ENCODE data around the gene RREB1.

The RREB1 gene

DNA sequence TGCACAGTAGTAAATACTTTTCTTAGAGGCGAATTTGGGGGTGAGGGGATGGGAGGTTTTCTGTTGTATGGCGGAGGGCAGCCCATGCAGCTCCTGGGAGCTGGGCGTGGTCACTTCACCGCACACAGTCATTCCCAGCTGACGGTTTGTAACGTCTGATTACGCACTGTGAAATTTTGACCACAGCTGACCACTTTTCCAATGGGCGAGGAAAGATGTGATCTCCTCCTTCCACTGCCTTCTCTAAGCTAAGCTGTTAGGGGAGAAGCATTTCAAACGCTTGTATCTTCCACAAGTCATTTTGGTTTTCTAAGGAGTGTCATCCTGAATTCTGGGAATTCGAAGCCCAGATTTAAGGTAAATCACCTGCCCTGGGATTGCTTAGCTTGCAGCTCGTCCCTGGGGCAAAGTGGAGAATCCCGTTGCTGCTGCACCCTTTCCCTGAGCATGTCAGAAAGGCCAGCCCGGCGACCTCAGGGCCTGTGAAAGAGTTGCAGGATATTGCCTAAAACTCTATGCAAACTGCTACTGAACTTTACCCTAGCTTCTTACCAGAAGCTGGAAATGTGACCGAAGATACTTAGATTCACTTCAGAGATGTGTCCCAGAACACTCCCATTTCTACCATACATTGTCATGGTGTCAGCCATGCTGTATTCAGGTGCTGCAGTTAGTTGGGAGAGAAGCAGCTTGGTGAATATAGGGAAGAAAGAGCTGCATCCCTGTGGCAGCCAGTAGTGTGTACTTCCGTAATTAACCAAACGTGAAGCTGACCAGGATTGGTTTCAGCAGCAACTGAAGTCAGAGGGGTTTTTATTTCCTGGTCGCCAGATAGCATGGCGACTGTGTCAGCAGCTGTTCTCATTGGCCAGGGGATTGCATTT lies 58.9 kb downstream of the RREB1 start:
- DNase-seq, result peak; percentile 28

DNA sequence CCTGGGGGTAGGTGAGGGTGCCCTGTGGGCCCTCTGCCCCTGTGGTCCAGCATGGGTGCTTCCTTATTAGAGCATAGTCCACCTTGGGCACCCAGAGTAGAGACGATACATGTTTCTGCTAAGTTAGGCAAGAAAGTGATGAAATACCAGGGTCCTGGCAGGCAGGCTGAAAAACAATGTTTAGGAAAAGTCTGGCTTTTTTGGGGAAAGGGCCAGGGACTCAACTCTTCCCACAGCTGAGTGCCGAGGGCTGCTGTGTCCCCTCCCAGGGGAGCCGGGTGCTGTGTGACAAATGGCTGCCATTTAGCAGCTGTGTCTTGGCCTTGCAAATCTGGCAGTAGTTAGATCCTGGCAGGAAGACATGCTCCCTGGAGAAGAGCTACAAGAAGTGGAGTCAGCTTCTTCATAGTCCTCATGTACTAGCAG lies 61.5 kb downstream of the RREB1 start:
- no peak for DNase-seq

DNA sequence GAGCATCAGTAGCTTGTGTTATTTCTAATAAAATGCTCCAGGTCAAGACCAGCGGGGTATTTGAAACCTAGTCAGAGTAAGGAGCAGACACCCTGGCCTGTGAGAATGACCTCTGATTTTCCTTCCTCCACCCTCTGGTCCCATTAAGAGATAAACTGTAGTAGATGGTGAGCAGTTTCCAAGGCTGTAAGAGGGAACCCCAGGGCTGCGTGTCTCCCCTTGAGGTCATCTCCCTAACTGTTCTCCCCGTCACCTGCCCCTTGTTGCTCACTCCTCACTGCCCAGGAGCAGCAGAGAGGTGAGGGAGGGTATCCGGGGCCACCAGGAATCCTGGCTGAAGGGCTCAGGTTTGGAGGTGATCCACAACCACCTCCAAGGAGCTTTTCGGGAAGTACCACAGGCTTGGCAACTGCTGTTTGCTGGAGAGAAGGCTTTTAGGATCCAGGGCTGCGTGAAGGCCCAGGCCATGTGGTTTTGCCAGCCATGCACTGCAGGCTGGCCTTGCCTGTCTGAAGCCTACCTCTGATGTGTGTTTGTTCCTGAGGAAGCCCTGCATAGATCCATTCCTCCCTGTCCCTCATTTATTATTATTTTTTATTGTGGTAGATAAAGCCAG lies 62.5 kb downstream of the RREB1 start:
- no peak for DNase-seq

DNA sequence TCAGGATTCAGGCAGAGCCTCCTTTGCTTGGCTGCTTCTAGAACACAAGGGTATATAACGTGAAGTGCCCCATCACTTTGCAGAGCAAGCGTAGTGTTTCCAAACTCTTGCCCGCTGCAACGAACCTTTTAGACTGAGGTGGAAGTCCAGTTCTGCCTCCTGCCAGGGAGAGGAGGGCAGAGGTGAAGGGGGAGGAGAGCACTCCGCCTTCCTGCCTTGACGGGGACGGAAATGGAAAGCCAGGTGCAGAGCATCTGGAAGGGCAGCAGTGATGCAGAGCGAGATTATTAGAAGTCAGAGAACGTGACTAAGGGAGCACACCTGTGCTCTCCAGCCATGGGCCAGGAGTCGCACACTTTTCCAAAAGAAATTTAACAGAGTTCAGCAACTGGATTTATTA lies 63.4 kb downstream of the RREB1 start:
- no peak for DNase-seq

DNA sequence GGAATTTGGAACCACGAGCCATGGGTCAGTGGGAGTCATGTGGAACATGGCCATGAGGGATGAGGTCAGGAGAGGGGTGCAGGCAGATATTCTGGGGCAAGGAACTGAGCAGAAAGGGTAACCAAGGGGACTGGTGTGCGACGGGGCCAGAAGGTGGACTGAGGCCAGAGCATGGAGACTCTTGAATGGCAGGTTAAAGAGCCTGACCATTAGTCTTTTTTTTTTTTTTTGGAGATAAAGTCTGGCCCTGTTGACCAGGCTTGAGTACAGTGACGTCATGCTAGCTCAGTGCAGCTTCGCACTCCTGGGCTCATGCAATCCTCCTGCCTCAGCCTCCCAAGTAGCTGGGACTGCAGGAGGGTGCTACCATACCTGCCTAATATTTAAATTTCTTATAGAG lies 64.0 kb downstream of the RREB1 start:
- DNase-seq, result no peak

DNA sequence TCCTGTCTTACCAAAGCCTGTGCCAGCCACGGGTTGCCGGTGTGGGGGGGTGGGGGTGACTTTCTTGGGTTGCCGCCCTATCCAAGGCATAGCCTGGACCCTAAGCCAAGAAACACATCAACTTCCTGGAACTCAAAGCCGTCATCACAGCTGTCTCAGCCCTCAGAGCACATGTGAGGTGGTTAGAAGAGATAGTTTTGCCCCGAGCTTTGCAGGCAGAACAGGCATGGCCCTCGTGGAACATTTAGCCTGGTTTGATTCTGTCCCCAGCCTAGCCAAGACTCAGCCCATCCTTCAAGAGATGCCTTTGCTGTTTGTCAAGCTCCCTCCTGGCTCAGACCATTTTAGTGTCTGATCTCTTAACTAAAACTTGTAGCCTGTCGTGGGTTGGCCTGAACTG lies 64.9 kb downstream of the RREB1 start:
- DNase-seq, result no peak

DNA sequence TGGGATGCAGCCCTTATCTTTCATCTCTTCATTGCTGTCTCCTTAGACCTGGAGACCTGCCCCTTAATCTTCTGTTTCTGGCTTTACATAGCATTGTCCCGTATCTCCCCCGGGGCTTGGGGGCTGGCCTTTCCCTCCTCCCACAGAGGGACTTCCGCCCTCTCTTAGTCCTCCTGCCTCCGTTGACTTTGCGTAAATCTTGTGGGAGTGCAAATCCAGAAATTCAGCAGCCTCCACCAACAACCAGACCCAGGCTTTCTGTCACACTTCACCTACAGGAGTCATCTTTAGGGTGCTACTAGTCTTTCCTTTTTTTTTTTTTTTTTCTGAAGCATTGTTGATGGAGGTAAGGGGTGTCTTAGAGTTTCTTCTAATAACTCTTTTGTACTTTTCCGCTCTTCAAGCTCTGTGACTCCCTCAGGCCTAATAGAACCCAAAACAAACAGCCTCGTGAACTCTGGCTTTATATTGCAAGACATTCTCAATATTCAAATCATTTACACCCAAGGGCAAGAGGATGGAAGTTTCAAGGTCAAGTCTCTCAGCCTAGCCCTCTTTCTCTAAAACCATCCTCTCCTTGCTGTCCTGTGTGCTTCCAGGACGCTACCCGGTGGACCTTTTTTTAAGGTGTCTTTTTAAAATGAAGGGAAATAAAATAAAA lies 66.2 kb downstream of the RREB1 start:
- DNase-seq, result no peak

DNA sequence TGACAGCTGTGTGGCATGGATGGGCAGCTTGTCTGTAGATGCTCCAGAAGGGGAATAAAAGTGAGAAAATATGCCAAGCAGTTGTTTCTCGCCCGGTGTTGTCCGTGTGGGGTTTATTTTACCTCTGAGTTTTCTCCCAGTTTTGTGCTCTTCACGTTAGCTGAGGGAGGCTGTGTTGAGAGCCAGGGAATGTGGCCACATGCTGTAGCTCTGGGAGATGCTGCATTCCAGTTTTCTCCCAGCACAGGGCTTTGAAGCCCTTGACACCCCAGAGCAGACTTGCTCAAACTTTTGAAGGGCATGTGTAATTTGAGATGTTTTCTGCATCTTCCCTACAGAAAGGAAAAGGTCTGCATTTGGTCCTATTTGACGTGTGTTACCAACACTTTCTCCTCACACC lies 67.7 kb downstream of the RREB1 start:
- no peak for DNase-seq

DNA sequence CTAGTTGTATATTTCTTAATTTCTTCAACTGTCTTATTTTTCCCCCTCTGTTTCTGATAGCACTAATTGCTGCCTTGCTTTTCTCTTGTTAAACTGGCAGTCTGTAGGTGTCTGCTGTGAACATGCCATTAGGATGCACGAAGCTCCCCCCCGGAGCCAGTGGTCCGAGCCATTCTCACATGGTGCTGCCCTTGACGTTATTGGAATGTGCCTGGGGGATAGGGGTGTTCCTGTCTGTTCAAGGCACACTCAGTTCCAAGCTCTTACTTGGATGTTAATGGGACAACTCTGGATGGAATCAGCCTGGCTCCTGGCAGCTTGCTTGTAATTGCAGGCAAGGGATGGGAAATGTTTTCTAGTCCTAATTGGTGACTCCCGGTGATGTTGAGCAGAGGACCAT lies 68.4 kb downstream of the RREB1 start:
- DNase-seq, result no peak

DNA sequence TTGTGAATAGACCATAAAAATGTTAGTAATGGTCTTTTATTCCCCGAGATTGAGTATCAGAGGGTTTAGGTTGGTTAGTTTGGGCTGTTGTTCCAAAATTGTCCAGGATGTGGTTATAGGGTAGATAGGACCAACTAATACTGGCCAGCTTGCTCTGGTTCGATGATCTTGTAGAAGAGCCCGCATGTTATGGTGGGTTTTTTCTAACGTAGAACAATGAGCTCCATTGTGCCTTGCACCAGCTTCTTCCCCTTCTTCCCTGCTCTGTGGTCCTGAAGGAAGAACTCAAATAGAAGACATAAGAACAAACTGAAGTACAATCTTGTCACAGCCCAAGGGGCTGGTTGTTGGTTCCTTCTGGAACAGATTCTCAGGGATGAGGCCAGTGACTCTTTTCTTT lies 70.5 kb downstream of the RREB1 start:
- no peak for DNase-seq

DNA sequence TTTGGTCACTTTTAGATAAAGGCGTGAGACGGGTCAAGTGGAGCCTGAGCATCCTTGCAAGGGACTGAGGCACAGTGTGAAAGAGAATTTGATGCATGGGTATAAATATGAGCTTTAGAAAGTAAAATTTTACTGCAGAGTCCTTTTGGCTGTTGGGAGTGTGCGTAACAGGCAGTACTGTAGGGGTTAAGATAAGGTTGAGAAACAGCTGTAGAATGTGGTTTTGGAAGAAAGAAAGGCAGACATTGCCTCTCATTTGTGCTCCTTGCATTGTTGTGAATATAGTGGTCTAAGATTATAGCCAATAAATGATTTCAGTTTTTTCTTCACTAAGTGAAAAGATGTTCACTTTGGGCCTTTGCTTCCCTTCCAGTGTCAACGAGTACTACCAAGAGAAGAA lies 73.0 kb downstream of the RREB1 start:
- no peak for DNase-seq

DNA sequence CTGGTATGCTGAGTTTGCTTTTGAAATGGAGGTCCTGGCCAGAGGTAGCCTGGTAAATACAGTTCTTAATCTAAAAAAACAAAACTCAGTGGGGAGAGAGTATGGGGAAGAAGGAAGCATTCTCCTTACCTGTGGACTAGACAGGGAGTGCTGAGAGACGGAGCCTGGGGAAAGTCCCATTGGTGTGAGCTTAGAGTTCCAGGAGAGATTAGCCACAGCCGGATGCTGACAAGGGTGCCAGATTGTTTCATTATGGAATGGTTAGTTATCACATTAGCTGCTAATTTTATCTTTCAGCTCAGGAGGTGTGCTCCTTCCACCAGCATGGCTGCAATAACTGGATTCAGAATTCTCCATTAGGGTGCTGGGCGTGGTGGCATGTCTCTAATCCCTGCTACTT lies 75.9 kb downstream of the RREB1 start:
- DNase-seq, result no peak

DNA sequence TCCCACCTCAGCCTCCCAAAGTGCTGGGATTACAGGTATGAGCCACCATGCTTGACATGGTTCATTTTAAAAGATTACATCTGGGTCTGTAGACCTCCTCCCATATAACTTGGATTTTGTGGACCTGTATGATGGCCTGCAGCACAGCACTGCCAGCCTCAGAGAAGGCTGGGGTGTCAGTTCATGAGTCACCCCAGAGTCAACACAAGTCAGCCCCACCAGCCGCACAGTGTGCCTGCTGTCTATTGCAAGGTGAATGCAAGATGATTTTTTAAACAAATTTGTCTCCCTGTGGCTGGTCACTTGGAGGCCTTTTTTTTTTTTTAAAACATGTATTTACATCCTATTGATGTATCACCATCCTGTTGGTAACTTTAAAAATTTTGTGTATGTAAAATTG lies 76.7 kb downstream of the RREB1 start:
- no peak for DNase-seq

DNA sequence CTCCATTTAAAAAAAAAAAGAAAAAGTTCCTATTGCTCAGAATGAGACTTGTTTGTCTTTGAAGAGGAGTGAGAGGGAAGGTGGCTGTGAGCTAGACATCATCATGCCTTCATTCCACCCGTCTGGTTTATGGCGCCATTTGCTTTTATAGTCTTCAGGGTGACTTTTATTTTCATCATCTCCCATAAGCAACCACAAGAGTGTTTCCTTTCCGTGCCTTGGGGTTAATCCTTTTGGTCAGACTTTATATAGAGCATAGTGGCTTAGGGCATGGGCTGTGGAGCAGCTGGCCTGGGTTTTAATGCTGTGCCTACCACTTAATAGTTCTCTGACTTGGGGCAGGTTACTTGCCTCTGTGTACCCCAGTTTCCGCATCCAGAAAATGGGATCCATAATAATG lies 77.8 kb downstream of the RREB1 start:
- DNase-seq, result no peak

DNA sequence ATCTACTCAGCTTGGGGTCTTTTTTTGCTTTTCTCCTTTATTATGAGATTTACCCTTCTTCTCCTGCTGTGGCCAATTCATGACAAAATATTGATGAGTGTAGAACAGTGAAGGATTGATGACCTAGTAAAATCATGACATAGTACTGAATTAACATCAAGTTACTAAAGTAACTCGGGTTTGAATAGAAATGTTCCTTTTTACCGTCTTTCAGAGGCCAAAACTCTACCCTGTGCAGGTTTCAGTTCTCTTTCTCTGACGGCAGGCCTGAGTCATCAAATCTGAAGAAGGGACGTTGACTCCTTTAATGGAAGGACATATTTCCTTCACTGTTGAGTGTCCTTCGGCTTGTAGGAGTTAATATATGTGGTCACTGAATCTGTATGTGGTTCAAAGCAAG lies 80.7 kb downstream of the RREB1 start:
- no peak for DNase-seq

DNA sequence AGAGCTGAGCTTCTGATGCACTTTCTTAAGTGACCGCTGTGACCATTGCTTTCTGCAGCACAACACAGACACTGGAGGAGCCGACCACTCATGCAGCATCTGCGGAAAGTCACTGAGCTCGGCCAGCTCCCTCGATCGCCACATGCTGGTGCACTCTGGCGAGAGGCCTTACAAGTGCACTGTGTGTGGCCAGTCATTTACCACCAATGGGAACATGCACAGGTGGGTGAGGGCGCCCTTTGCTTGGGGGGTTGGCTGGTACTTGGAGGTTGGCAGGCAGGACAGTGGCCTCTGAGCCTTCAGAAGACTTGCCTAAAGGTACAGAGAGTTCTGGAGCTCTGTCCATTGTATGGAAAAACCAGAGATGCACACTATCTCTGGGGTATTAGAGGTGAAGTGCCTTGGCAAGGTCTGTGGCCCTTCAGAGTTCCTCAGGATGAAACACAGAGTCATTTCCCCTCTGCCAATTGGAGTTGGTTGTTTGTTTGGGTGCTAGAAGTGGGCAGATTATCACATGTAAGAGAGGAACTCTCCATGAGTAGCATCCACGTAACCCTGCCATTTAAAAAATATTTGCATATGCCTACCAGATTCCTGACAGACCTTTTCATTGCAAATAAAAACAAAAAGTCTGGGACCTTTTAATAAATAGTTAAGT lies 81.5 kb downstream of the RREB1 start:
- peak; percentile 31 for DNase-seq

DNA sequence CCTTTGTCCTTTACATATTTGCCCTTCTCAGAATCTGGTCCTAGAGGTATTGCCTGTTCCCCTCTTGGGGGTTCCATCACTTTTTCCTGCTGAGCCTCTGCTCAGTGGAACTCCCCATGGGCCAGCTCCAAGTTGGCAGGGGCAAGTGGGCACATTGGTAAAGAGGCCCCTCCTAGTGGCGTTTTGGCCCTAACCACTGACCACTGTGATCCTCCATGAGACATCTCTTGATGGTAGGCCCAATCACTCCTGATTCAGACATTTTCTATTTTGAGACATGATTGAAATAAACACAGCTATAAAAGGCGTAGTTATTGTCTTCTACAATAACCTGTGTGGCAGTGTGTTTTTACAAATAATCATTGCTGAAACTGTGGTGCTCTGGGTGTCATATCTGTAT lies 83.0 kb downstream of the RREB1 start:
- no peak for DNase-seq

DNA sequence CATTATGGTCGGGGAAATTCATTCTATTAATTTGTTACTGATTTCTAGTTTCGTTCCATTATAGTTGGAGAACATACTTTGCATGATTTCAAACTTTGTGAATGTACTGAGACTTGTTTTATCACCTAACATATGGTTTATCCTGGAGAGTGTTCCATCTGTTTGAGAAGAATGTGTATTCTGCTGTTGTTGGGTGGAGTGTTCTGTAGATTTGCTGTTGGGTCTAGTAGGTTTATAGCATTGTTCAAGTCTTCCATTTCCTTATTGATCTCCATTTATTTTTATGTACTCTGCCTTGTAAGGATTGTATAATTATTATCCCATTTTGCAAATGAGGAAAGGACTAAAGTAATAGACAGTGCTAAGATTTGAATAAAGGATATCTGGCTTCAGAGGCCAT lies 85.4 kb downstream of the RREB1 start:
- DNase-seq, result no peak

DNA sequence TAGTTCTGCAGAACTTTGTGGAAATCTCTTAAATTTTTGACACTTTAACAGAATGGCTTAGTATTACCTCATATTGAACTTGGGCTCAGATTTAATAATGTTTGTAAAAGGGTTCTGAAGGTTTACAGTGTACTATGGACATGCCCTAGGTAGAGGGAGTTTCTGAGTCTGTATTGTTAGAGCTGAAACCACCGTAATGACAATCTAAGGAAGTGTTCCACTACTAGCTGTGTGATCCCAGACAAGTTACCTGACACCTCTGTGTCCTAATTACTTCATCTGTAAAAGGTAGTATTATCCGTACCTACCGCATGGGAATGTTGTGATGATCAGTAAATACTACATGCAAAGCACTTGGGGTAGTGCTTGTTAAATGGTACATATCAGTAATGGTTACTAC lies 86.9 kb downstream of the RREB1 start:
- no peak for DNase-seq

DNA sequence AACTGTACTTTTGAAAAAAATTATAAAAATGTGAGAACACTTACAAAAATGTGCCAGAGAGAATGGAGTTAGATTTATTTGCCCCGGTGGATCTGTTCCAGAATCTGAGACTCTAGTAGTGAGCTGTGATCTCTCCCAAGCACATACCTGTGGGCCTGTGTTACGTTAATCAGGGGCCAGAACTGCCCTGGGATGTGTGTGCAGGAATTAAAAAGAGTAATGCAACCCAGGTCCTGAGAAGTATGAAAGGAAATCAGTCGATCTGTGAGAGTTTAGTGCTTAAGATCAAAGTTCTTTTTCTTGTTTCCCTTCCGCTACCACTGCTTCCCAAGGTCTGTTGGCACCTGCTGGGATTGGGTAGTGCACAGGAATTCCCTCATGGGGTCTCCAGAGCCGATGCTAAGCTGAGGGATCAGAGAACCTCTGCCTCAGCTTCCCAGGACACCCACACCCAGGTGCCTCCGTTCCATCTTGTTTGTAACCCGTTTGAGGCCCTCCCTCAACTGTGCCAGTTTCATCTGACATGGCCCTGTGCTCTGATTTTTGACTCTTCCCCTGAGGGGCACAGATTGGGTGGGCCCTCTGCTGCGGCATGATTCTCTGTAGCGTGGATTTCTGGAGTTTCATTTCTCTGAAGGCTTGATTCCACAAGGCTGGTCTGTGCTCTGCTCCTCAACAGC lies 87.7 kb downstream of the RREB1 start:
- DNase-seq, result no peak

DNA sequence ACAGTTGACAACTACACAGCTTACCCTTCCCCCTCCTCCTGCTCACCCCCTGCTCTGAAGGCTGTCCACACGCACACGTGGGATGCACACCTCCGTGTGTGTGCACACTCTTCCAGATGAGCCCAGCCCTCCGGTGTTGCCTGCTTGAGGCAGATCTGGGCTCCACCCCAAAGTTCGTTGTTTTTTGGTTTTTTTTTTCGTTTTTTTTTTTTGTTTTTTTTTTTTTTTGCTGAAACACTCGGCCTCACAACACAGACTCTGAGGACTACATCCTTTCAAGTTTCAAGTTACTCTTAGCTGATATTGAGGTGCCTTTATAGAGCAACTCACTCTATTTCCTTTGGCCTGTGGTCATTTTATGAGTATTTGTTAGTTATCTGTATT lies 88.2 kb downstream of the RREB1 start:
- no peak for DNase-seq

DNA sequence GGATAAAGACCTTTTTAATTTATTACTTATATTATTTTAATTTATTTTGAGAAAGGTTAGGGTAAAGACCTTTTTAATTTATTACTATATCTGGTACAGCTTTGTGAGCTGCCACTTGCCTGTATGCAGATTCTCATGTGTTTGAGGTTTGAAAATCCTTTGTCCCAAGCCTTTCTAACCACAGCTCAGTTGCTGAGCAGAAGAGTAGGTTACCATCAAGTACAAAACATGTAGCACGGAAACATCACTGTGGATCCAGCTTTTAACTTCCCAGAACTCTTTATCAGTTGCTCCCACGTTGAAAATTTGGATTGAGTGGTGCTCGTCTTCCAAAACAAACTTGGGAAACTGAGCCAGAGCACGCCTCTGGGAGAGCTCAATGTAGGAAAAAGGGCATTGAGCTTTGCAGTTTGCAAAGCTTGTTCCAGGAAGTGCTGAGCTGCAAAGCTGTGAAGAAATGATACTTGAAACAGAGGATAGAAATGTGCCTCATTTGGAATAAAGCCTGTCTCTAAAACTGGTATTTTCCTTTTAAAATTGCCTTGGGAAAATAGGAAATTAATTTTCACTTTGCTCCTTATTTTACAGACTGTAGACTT lies 89.0 kb downstream of the RREB1 start:
- DNase-seq, result no peak

DNA sequence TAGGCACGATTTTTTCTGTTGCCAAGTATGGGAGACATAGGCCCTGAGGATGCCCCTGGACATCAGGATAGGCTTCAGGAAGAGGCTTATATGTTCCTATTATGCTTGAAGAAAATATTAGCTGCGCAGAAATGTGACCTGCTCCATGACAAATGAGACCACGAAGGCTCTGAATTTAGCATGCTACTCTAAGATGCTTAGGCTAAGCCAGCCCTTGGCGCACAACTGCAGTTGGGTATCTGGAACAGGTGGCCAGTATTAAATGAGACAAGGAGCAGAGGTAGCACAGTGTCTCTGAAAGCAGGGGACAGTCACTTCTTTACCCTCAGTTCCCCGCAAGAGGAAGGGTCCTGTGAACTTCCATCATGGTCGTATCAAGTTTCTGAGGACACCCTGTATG lies 90.0 kb downstream of the RREB1 start:
- no peak for DNase-seq

All from NCI-H2029 (cell line).